ENCODE data around the gene FPR2.

GRCh38 chr19:51798062-51798461, 37.1 kb downstream of the FPR2 start:
- TF ChIP-seq, protein P1, sequence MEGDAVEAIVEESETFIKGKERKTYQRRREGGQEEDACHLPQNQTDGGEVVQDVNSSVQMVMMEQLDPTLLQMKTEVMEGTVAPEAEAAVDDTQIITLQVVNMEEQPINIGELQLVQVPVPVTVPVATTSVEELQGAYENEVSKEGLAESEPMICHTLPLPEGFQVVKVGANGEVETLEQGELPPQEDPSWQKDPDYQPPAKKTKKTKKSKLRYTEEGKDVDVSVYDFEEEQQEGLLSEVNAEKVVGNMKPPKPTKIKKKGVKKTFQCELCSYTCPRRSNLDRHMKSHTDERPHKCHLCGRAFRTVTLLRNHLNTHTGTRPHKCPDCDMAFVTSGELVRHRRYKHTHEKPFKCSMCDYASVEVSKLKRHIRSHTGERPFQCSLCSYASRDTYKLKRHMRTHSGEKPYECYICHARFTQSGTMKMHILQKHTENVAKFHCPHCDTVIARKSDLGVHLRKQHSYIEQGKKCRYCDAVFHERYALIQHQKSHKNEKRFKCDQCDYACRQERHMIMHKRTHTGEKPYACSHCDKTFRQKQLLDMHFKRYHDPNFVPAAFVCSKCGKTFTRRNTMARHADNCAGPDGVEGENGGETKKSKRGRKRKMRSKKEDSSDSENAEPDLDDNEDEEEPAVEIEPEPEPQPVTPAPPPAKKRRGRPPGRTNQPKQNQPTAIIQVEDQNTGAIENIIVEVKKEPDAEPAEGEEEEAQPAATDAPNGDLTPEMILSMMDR (IDR thresholded peaks at IDR 0.05) = no peak
- no peak for TF ChIP-seq EP300 (IDR thresholded peaks at IDR 0.05)
- no peak for TF ChIP-seq POLR2A (IDR thresholded peaks at IDR 0.05)
- TF ChIP-seq POLR2AphosphoS5 (IDR thresholded peaks at IDR 0.05) = no peak

Measured in stomach (tissue), 4 donors.